ENCODE data around the gene UNC93A. TPM values are rescaled to one million over a fixed set of nuclear protein-coding genes. Genes with fewer than 3 reads are reported as not detected.

Gene UNC93A
- total RNA-seq, 1 experiment from 2014 or later = not detected

DNA sequence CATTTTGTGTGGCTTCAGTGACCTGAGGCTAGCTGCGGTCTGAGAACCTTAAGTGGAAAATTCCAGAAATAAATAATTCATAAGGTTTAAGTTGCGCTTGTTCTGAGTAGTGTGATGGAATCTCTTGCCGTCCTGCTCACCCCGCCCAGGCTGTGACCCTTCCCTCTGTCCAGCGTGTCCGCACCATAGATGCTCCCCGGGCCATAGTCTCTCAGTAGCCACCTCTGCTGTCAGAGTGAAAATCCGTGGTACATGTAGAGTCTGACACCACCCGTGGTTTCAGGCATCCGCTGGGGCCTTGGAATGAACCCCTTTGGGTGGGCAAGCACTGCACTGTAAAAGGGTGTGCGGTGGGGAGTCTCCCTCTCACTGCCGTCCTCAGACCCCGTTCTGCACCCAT lies 11.7 kb downstream of the UNC93A start:
- TF ChIP-seq JUND (IDR thresholded peaks at IDR 0.05) (no peak), YY1 (IDR thresholded peaks at IDR 0.05; ENCODE audit: extremely low read depth, insufficient replicate concordance, low read depth, low read length) (no peak), SP1 (IDR thresholded peaks at IDR 0.05; ENCODE audit: low read depth) (no peak), ZFX (IDR thresholded peaks at IDR 0.05) (no peak)
- TF ChIP-seq, protein P1, sequence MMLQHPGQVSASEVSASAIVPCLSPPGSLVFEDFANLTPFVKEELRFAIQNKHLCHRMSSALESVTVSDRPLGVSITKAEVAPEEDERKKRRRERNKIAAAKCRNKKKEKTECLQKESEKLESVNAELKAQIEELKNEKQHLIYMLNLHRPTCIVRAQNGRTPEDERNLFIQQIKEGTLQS (IDR thresholded peaks at IDR 0.05) = no peak
- Histone ChIP-seq H3K27ac (ENCODE audit: low read depth, low read length) (no peak overlapping the region), H3K4me2 (ENCODE audit: low read length) (no peak overlapping the region), H3K36me3 (ENCODE audit: control insufficient read depth in 1 of 2, insufficient read depth in 2 of 2, low read length in 2 of 2) (no peaks in the 10 kb centered on the region), H3K4me3 (replicated peaks in 1 of 2; ENCODE audit: low read depth in 1 of 2, low read length in 2 of 2) (no peak overlapping the region), H3K9me3 (ENCODE audit: control insufficient read depth in 1 of 2, insufficient read depth in 1 of 2, low read depth in 1 of 2, low read length in 2 of 2) (no peaks in the 10 kb centered on the region), H4K20me1 (ENCODE audit: insufficient read depth) (no peaks in the 10 kb centered on the region), H3K27me3 (ENCODE audit: insufficient read depth, low read length) (peaks cover 6% of the 10 kb centered on the region; the same call in 1 of the 2 replicates), H3K4me1 (ENCODE audit: control insufficient read depth in 1 of 2, insufficient read depth in 2 of 2, low read length in 2 of 2) (peaks cover 7 to 12% of the 10 kb centered on the region in 2 experiments), H2AFZ (ENCODE audit: low read depth, low read length, poor library complexity, severe bottlenecking) (no peak overlapping the region), H3K9me2 (ENCODE audit: insufficient read depth) (no peaks in the 10 kb centered on the region), H3K9ac (ENCODE audit: low read length) (no peak overlapping the region), H3K79me2 (ENCODE audit: insufficient read depth, low read length) (no peaks in the 10 kb centered on the region)
- DNase-seq (ENCODE audit: low read depth, low spot score) (no peak), ATAC-seq (no peak)
- POLR2A ChIA-PET = no interaction called here
- RAD21 ChIA-PET (ENCODE audit: low non-redundant PET in 1 of 2, low total read pairs in 2 of 2, uncharacterized antibody in 2 of 2, unreplicated experiment in 2 of 2) = no interaction called here
- no TSS peak for BruUV-seq (replicated peaks)
- intact Hi-C loops (cut with micrococcal nuclease) = no loop called here
- CTCF ChIA-PET = no interaction called here

DNA sequence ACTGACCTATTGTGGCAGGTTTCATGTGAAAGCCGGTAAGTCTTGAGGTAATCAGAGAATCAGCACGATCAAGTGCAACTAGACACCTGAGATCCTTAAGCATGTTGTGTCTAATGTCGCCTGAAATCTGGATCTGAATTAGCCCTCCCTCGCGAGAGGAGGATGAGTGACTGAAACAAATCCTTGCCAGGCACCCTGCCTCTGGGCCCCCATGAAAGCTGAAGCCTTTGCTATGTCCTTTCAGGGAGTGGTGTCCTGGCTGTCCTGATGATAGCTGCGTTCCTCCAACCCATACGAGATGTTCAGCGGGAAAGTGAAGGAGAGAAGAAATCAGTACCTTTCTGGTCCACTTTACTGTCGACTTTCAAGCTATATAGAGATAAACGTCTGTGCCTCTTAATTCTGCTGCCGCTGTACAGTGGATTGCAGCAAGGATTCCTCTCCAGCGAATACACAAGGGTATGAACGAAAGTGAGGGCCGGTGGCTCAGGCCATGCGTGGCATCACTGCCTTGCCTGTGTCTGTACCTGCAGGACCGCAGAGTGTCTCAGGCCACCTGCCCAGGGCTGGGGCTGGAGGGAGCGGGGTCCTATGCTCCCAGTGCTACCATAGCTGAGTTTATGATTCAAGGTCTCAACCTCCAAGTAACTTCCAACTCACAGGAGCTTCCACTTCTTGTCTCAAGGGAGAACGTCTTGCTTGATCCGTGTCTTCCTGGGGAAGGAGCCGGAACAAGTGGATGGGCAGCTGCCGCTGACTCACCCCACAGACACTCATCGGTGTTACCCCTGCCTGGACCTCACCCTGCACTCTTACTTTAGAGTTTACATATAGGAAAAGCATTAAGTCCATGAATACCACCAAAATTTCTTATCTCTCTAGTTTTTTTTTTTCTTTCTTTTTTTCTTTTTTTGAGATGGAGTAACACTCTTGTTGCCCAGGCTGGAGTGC lies 12.8 kb downstream of the UNC93A start:
- peaks cover 7 to 12% of the 10 kb centered on the region in 2 experiments for H3K4me1 ChIP-seq (ENCODE audit: control insufficient read depth in 1 of 2, insufficient read depth in 2 of 2, low read length in 2 of 2)
- intact Hi-C loops (cut with micrococcal nuclease) = no loop called here
- H3K27me3 ChIP-seq (ENCODE audit: insufficient read depth, low read length) = peaks cover 5% of the 10 kb centered on the region; the same call in 1 of the 2 replicates
- no peak overlapping the region for H3K4me3 ChIP-seq (replicated peaks in 1 of 2; ENCODE audit: low read depth in 1 of 2, low read length in 2 of 2)
- H3K27ac ChIP-seq (ENCODE audit: low read depth, low read length) = no peak overlapping the region
- CTCF ChIA-PET = interaction anchor here (1.0 kb wide), 1 partner anchor 47 kb away, joined by 4 read pairs; no protein-coding TSS in a partner anchor
- BruUV-seq (replicated peaks) = no TSS peak
- ATAC-seq (no peak), DNase-seq (ENCODE audit: low read depth, low spot score) (no peak)
- H3K36me3 ChIP-seq (ENCODE audit: control insufficient read depth in 1 of 2, insufficient read depth in 2 of 2, low read length in 2 of 2) = no peaks in the 10 kb centered on the region
- H3K9ac ChIP-seq (ENCODE audit: low read length) = no peak overlapping the region
- H3K79me2 ChIP-seq (ENCODE audit: insufficient read depth, low read length) = no peaks in the 10 kb centered on the region
- POLR2A ChIA-PET = no interaction called here
- no peak overlapping the region for H3K4me2 ChIP-seq (ENCODE audit: low read length)
- TF ChIP-seq JUND (IDR thresholded peaks at IDR 0.05) (no peak), POLR2AphosphoS5 (IDR thresholded peaks at IDR 0.05; ENCODE audit: low read depth, low read length) (no peak), SIN3A (IDR thresholded peaks at IDR 0.05; ENCODE audit: low read depth) (no peak), ELF1 (IDR thresholded peaks at IDR 0.05; ENCODE audit: borderline replicate concordance, low read depth) (no peak), ZFX (IDR thresholded peaks at IDR 0.05) (no peak)
- RAD21 ChIA-PET (ENCODE audit: low non-redundant PET in 1 of 2, low total read pairs in 2 of 2, uncharacterized antibody in 2 of 2, unreplicated experiment in 2 of 2) = no interaction called here
- H4K20me1 ChIP-seq (ENCODE audit: insufficient read depth) = no peaks in the 10 kb centered on the region
- H2AFZ ChIP-seq (ENCODE audit: low read depth, low read length, poor library complexity, severe bottlenecking) = no peak overlapping the region
- no peaks in the 10 kb centered on the region for H3K9me2 ChIP-seq (ENCODE audit: insufficient read depth)
- no peaks in the 10 kb centered on the region for H3K9me3 ChIP-seq (ENCODE audit: control insufficient read depth in 1 of 2, insufficient read depth in 1 of 2, low read depth in 1 of 2, low read length in 2 of 2)

All from HCT116 (cell line).